ENCODE results near the gene KIR3DL3.
"Not testable (repeated sequence)": the region's sequence is repeated elsewhere in the genome, so short reads cannot be mapped to it uniquely, and the experiment has no call there.

The KIR3DL3 gene

GRCh38 chr19:54728167-54728566 lies 3.9 kb downstream of the KIR3DL3 start:
- Histone ChIP-seq H4K12ac (ENCODE audit: low read depth, low read length) (no peak overlapping the region), H4K91ac (ENCODE audit: low read depth, low read length) (no peak overlapping the region), H3K4me3 (ENCODE audit: low read depth, low read length) (no peak overlapping the region), H3K27me3 (ENCODE audit: insufficient read depth, low read length) (no peaks in the 10 kb centered on the region), H3K18ac (ENCODE audit: low read length) (no peak overlapping the region), H2BK120ac (ENCODE audit: insufficient read depth, low read length, poor library complexity) (no peak overlapping the region), H3K4ac (ENCODE audit: low read depth, low read length) (no peak overlapping the region), H3K9me3 (ENCODE audit: insufficient read depth, low read depth, low read length) (peaks cover 50% of the 10 kb centered on the region), H3K14ac (ENCODE audit: low read length) (no peak overlapping the region), H3K4me1 (ENCODE audit: control insufficient read depth in 1 of 2, insufficient read depth in 2 of 2, low read length in 2 of 2) (no peaks in the 10 kb centered on the region), H3K9ac (ENCODE audit: low read length) (no peak overlapping the region), H3K4me2 (ENCODE audit: low read length) (no peak overlapping the region), H3K27ac (ENCODE audit: low read depth, low read length) (no peak overlapping the region), H4K8ac (ENCODE audit: low read depth, low read length) (no peak overlapping the region), H3K79me1 (ENCODE audit: low read length) (no peaks in the 10 kb centered on the region), H3K23ac (ENCODE audit: low read length) (no peak overlapping the region), H3K79me2 (ENCODE audit: control insufficient read depth, insufficient read depth, low read length, poor library complexity) (no peaks in the 10 kb centered on the region), H2AFZ (ENCODE audit: insufficient read depth, low read length, poor library complexity) (no peak overlapping the region), H3K36me3 (ENCODE audit: control insufficient read depth in 1 of 2, insufficient read depth in 2 of 2, low read length in 2 of 2) (no peaks in the 10 kb centered on the region), H2AK5ac (ENCODE audit: low read length) (no peak overlapping the region), H2BK5ac (ENCODE audit: low read depth, low read length, poor library complexity) (no peak overlapping the region), H2BK12ac (ENCODE audit: low read length) (no peak overlapping the region)
- no peak for DNase-seq
- WGBS (ENCODE audit: extremely low coverage, insufficient coverage, insufficient read length): no CpG with 5 or more reads among the region's 3 CpGs

- no peak for DNase-seq
- H3K4me3 ChIP-seq (ENCODE audit: low read depth, low read length): peak overlapping the region; percentile 13
- no peak overlapping the region for H2AFZ ChIP-seq (ENCODE audit: insufficient read depth, low read length, poor library complexity)
- H2AK5ac ChIP-seq (ENCODE audit: low read length): no peak overlapping the region
- no peaks in the 10 kb centered on the region for H3K36me3 ChIP-seq (ENCODE audit: control insufficient read depth in 1 of 2, insufficient read depth in 2 of 2, low read length in 2 of 2)
- H3K9me3 ChIP-seq (ENCODE audit: insufficient read depth, low read depth, low read length): peaks cover 48% of the 10 kb centered on the region
- no peak overlapping the region for H4K8ac ChIP-seq (ENCODE audit: low read depth, low read length)
- no peak overlapping the region for H3K4me2 ChIP-seq (ENCODE audit: low read length)
- no peak overlapping the region for H2BK120ac ChIP-seq (ENCODE audit: insufficient read depth, low read length, poor library complexity)
- H3K4ac ChIP-seq (ENCODE audit: low read depth, low read length): no peak overlapping the region
- H2BK5ac ChIP-seq (ENCODE audit: low read depth, low read length, poor library complexity): no peak overlapping the region
- no peak overlapping the region for H2BK12ac ChIP-seq (ENCODE audit: low read length)
- no peak overlapping the region for H3K23ac ChIP-seq (ENCODE audit: low read length)
- no peaks in the 10 kb centered on the region for H3K79me1 ChIP-seq (ENCODE audit: low read length)
- H3K27me3 ChIP-seq (ENCODE audit: insufficient read depth, low read length): no peaks in the 10 kb centered on the region
- no peak overlapping the region for H3K27ac ChIP-seq (ENCODE audit: low read depth, low read length)
- no peak overlapping the region for H3K18ac ChIP-seq (ENCODE audit: low read length)
- no peaks in the 10 kb centered on the region for H3K79me2 ChIP-seq (ENCODE audit: control insufficient read depth, insufficient read depth, low read length, poor library complexity)
- no peak overlapping the region for H4K12ac ChIP-seq (ENCODE audit: low read depth, low read length)
- H4K91ac ChIP-seq (ENCODE audit: low read depth, low read length): no peak overlapping the region
- H3K4me1 ChIP-seq (ENCODE audit: control insufficient read depth in 1 of 2, insufficient read depth in 2 of 2, low read length in 2 of 2): no peaks in the 10 kb centered on the region
- H3K9ac ChIP-seq (ENCODE audit: low read length): no peak overlapping the region
- no CpG with 5 or more reads among the region's 15 CpGs for WGBS (ENCODE audit: extremely low coverage, insufficient coverage, insufficient read length)
- H3K14ac ChIP-seq (ENCODE audit: low read length): no peak overlapping the region
These were observed 5.4 kb downstream of the KIR3DL3 start for GRCh38 chr19:54729416-54730188.

GRCh38 chr19:54731191-54731590 lies 6.9 kb downstream of the KIR3DL3 start:
- no peak overlapping the region for H3K4me3 ChIP-seq (ENCODE audit: low read depth, low read length)
- WGBS (ENCODE audit: extremely low coverage, insufficient coverage, insufficient read length): no CpG with 5 or more reads among the region's 8 CpGs
- H2BK5ac ChIP-seq (ENCODE audit: low read depth, low read length, poor library complexity): no peak overlapping the region
- H3K4me2 ChIP-seq (ENCODE audit: low read length): no peak overlapping the region
- no peak overlapping the region for H4K12ac ChIP-seq (ENCODE audit: low read depth, low read length)
- H3K79me1 ChIP-seq (ENCODE audit: low read length): no peaks in the 10 kb centered on the region
- H3K4me1 ChIP-seq (ENCODE audit: control insufficient read depth in 1 of 2, insufficient read depth in 2 of 2, low read length in 2 of 2): no peaks in the 10 kb centered on the region
- H3K36me3 ChIP-seq (ENCODE audit: control insufficient read depth in 1 of 2, insufficient read depth in 2 of 2, low read length in 2 of 2): no peaks in the 10 kb centered on the region
- no peak overlapping the region for H3K27ac ChIP-seq (ENCODE audit: low read depth, low read length)
- H3K9me3 ChIP-seq (ENCODE audit: insufficient read depth, low read depth, low read length): peaks cover 48% of the 10 kb centered on the region
- no peak overlapping the region for H4K8ac ChIP-seq (ENCODE audit: low read depth, low read length)
- no peak overlapping the region for H3K14ac ChIP-seq (ENCODE audit: low read length)
- no peak overlapping the region for H3K9ac ChIP-seq (ENCODE audit: low read length)
- no peaks in the 10 kb centered on the region for H3K27me3 ChIP-seq (ENCODE audit: insufficient read depth, low read length)
- H2AFZ ChIP-seq (ENCODE audit: insufficient read depth, low read length, poor library complexity): no peak overlapping the region
- no peak overlapping the region for H3K4ac ChIP-seq (ENCODE audit: low read depth, low read length)
- no peak overlapping the region for H2AK5ac ChIP-seq (ENCODE audit: low read length)
- no peak overlapping the region for H4K91ac ChIP-seq (ENCODE audit: low read depth, low read length)
- no peak overlapping the region for H2BK120ac ChIP-seq (ENCODE audit: insufficient read depth, low read length, poor library complexity)
- H2BK12ac ChIP-seq (ENCODE audit: low read length): no peak overlapping the region
- no peak overlapping the region for H3K18ac ChIP-seq (ENCODE audit: low read length)
- H3K79me2 ChIP-seq (ENCODE audit: control insufficient read depth, insufficient read depth, low read length, poor library complexity): no peaks in the 10 kb centered on the region
- H3K23ac ChIP-seq (ENCODE audit: low read length): no peak overlapping the region
- no peak for DNase-seq

GRCh38 chr19:54738306-54738705 lies 14.1 kb downstream of the KIR3DL3 start, which contains the start of gene KIR2DL3:
Gene KIR2DL3 (plus strand): TSS chr19:54738513. CDS start chr19:54738546, 33 bp downstream.
- H3K27me3 ChIP-seq (ENCODE audit: insufficient read depth, low read length); H2BK120ac ChIP-seq (ENCODE audit: insufficient read depth, low read length, poor library complexity); H3K79me2 ChIP-seq (ENCODE audit: control insufficient read depth, insufficient read depth, low read length, poor library complexity): not testable (repeated sequence)

More at GRCh38 chr19:54738306-54738705, 14.1 kb downstream of the KIR3DL3 start, which contains the start of gene KIR2DL3:
- not testable (repeated sequence) for H3K4me2 ChIP-seq (ENCODE audit: low read length); H3K36me3 ChIP-seq (ENCODE audit: control insufficient read depth in 1 of 2, insufficient read depth in 2 of 2, low read length in 2 of 2); H3K4me3 ChIP-seq (ENCODE audit: low read depth, low read length); H3K18ac ChIP-seq (ENCODE audit: low read length); H4K8ac ChIP-seq (ENCODE audit: low read depth, low read length); H3K27ac ChIP-seq (ENCODE audit: low read depth, low read length); H2AK5ac ChIP-seq (ENCODE audit: low read length); H4K12ac ChIP-seq (ENCODE audit: low read depth, low read length); H2AFZ ChIP-seq (ENCODE audit: insufficient read depth, low read length, poor library complexity); DNase-seq; H3K4me1 ChIP-seq (ENCODE audit: control insufficient read depth in 1 of 2, insufficient read depth in 2 of 2, low read length in 2 of 2); H3K79me1 ChIP-seq (ENCODE audit: low read length); H4K91ac ChIP-seq (ENCODE audit: low read depth, low read length); H2BK5ac ChIP-seq (ENCODE audit: low read depth, low read length, poor library complexity); H3K14ac ChIP-seq (ENCODE audit: low read length); H2BK12ac ChIP-seq (ENCODE audit: low read length); H3K9ac ChIP-seq (ENCODE audit: low read length); H3K23ac ChIP-seq (ENCODE audit: low read length); H3K4ac ChIP-seq (ENCODE audit: low read depth, low read length)
- no CpG with 5 or more reads among the region's 16 CpGs for WGBS (ENCODE audit: extremely low coverage, insufficient coverage, insufficient read length)
- H3K9me3 ChIP-seq (ENCODE audit: insufficient read depth, low read depth, low read length): peaks cover 41% of the 10 kb centered on the region
